RWPE2 (cell line): ENCODE results near the gene SORCS1.

Experiments used
- ATAC-seq: fragments of 200-7000 bp; cut with Tn5 transposase; 3 replicates; pipeline ENCODE4 v1.9.1; 2021; ENCODE audit warnings: low read depth
- DNase-seq: peaks from one replicate; pipeline ENCODE4 v3.0.0-alpha.2; 2020; ENCODE audit warnings: low spot score
- H3K27ac ChIP-seq: fragments of 450-650 bp; 2 replicates; pipeline ENCODE4 v1.5.1; 2017; ENCODE audit warnings: mild to moderate bottlenecking; ENCODE audit not compliant: poor library complexity, severe bottlenecking
- H3K27me3 ChIP-seq: fragments of 250-450 bp; sonication (Bioruptor Pico); 2 replicates; pipeline ENCODE4 v1.5.1; 2021; ENCODE audit warnings: mild to moderate bottlenecking, moderate library complexity; ENCODE audit not compliant: insufficient read depth, poor library complexity, severe bottlenecking
- H3K36me3 ChIP-seq: fragments of 250-450 bp; sonication (Bioruptor Pico); 2 replicates; pipeline ENCODE4 v1.5.1; 2020; ENCODE audit warnings: low read depth, mild to moderate bottlenecking, moderate library complexity
- H3K4me1 ChIP-seq: fragments of 250-450 bp; sonication (Bioruptor Pico); 2 replicates; pipeline ENCODE4 v1.5.1; 2021; ENCODE audit warnings: mild to moderate bottlenecking, moderate library complexity; ENCODE audit not compliant: insufficient read depth, poor library complexity, severe bottlenecking
- H3K4me3 ChIP-seq: fragments of 250-450 bp; sonication (Bioruptor Pico); 2 replicates; pipeline ENCODE4 v1.5.1; 2021; ENCODE audit warnings: mild to moderate bottlenecking, moderate library complexity; ENCODE audit not compliant: severe bottlenecking
- H3K9me3 ChIP-seq: fragments of 250-450 bp; sonication (Bioruptor Pico); 2 replicates; pipeline ENCODE4 v1.5.1; 2021; ENCODE audit warnings: mild to moderate bottlenecking, moderate library complexity; ENCODE audit not compliant: severe bottlenecking
- CTCF ChIP-seq: fragments of 450-650 bp; IDR thresholded peaks from one replicate; pipeline ENCODE4 v1.5.1; 2017; ENCODE audit warnings: mild to moderate bottlenecking, moderate library complexity; ENCODE audit not compliant: poor library complexity, severe bottlenecking

The SORCS1 gene

GRCh38 chr10:106911096-106911495 is 253.4 kb downstream of the SORCS1 start:
- no peaks in the 10 kb centered on the region for H3K36me3 ChIP-seq
- no peak for TF ChIP-seq CTCF
- no peak overlapping the region for H3K4me3 ChIP-seq
- H3K27me3 ChIP-seq, result no peaks in the 10 kb centered on the region
- no peaks in the 10 kb centered on the region for H3K4me1 ChIP-seq
- H3K9me3 ChIP-seq, result no peaks in the 10 kb centered on the region
- DNase-seq (no peak), ATAC-seq (no peak)
- no peak overlapping the region for H3K27ac ChIP-seq

- no peak for DNase-seq
- no peak for ATAC-seq
These were observed 253.8 kb downstream of the SORCS1 start for GRCh38 chr10:106910666-106911065.

GRCh38 chr10:106908225-106908624 is 256.3 kb downstream of the SORCS1 start:
- no peak overlapping the region for H3K27ac ChIP-seq
- ATAC-seq (no peak), DNase-seq (no peak)
- H3K4me3 ChIP-seq, result no peak overlapping the region
- H3K36me3 ChIP-seq, result no peaks in the 10 kb centered on the region
- no peak for TF ChIP-seq CTCF
- H3K9me3 ChIP-seq, result no peaks in the 10 kb centered on the region
- H3K27me3 ChIP-seq, result peaks cover 5% of the 10 kb centered on the region
- no peaks in the 10 kb centered on the region for H3K4me1 ChIP-seq

More at GRCh38 chr10:106910666-106911065, 253.8 kb downstream of the SORCS1 start:
- Histone ChIP-seq H3K9me3 (no peaks in the 10 kb centered on the region), H3K4me1 (no peaks in the 10 kb centered on the region), H3K27me3 (no peaks in the 10 kb centered on the region), H3K36me3 (no peaks in the 10 kb centered on the region), H3K4me3 (no peak overlapping the region), H3K27ac (no peak overlapping the region)
- TF ChIP-seq CTCF, result no peak

- Histone ChIP-seq H3K36me3 (no peaks in the 10 kb centered on the region), H3K27ac (no peak overlapping the region), H3K4me3 (no peak overlapping the region), H3K4me1 (no peaks in the 10 kb centered on the region), H3K27me3 (peaks cover 7% of the 10 kb centered on the region), H3K9me3 (no peaks in the 10 kb centered on the region)
- no peak for DNase-seq
- TF ChIP-seq CTCF, result no peak
- ATAC-seq, result no peak
These were observed 260.3 kb downstream of the SORCS1 start for GRCh38 chr10:106904209-106904608.

GRCh38 chr10:106903180-106903579 is 261.3 kb downstream of the SORCS1 start:
- Histone ChIP-seq H3K9me3 (no peaks in the 10 kb centered on the region), H3K4me3 (no peak overlapping the region), H3K27me3 (peaks cover 7% of the 10 kb centered on the region), H3K36me3 (no peaks in the 10 kb centered on the region), H3K27ac (no peak overlapping the region), H3K4me1 (no peaks in the 10 kb centered on the region)
- ATAC-seq, result no peak
- no peak for DNase-seq
- no peak for TF ChIP-seq CTCF
